Activated naive CD8-positive, alpha-beta T cell treated with anti-CD3 and anti-CD28 coated beads, Interleukin-2, amount 10 ng/mL, durations not matched to agents 7 days and 5 days (primary cell): ENCODE measurements around the gene POP7. TPM values are rescaled to one million over a fixed set of nuclear protein-coding genes. Genes with fewer than 3 reads are reported as not detected.
A peak's percentile ranks its signal among the peaks of the same experiment; 100 is the strongest.

Source experiments
- ATAC-seq: fragments of 150-1000 bp; cut with Tn5 transposase; one replicate; pipeline ENCODE4 v1.10.0; 2021; ENCODE audit warnings: low read depth, moderate library complexity
- POLR2A ChIA-PET: fragments of 350-600 bp; sonication (Branson Sonifier 250); formaldehyde crosslinking; loops from one replicate; lab custom pipeline; 2021; ENCODE audit warnings: antibody characterized with exemption; lab: Charles Lee
- DNase-seq: peaks from one replicate; pipeline ENCODE4 v3.0.0; 2021
- H3K27ac Mint-ChIP-seq: one replicate; pipeline ENCODE4 v1.8.0; 2022; ENCODE audit warnings: mild to moderate bottlenecking, mixed read lengths
- H3K27me3 Mint-ChIP-seq: one replicate; pipeline ENCODE4 v1.8.0; 2022; ENCODE audit warnings: mild to moderate bottlenecking, moderate library complexity, mixed read lengths
- H3K36me3 Mint-ChIP-seq: one replicate; pipeline ENCODE4 v1.8.0; 2021; ENCODE audit warnings: mild to moderate bottlenecking, mixed read lengths
- H3K4me1 Mint-ChIP-seq: one replicate; pipeline ENCODE4 v1.8.0; 2021; ENCODE audit warnings: mixed read lengths
- H3K4me3 Mint-ChIP-seq: one replicate; pipeline ENCODE4 v1.8.0; 2022; ENCODE audit warnings: mild to moderate bottlenecking, moderate library complexity, mixed read lengths
- H3K9me3 Mint-ChIP-seq: one replicate; pipeline ENCODE4 v1.8.0; 2021; ENCODE audit warnings: mixed read lengths
- total RNA-seq, 2 experiments: library from RNA; stranded (reverse); gene quantifications; one replicate each; pipeline ENCODE4 v1.2.3, GENCODE V29; 2021

The POP7 gene
- total RNA-seq, 2 experiments from 2014 or later, result 29.6 to 32.8 TPM

DNA sequence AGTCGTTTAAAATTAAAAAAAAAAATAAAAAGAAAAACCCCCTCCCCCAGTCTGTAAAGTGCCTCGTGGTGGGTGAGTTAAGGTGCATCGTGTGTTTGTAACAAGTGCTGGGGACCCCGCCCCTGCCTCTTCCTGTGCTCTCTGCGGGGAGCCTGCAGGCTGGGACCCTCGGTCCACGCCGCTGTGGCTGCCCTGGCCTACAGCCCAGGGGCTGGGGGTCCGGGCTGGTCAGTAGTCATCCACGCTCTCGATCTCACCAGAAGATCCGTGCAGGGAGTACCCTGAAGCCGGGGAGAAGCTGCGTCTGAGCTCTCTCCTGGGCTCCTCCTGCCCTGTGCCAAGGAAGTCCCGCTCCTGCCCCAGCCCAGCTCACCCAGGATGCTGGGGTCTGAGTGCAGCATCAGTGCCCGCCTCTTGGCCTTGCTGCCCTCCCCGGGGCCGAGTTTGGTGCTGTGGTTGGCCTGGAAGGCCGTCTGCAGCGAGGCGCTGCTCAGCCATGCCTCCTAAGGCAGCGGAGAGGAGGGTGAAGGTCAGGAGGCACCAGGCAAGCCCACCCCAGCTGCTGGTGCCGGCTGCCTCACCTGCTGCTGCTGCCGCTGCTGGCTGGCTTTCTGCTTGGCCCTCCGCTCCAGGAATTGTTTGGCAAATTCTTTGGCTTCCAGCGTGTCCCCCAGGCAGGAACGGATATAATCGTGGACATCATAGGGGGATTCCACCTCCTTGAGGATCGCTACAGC lies 24.3 kb upstream of the POP7 start:
- Mint-ChIP-seq H3K9me3 (no peaks in the 10 kb centered on the region), H3K36me3 (peaks cover 14% of the 10 kb centered on the region), H3K27ac (no peak overlapping the region), H3K4me1 (peaks cover 5% of the 10 kb centered on the region), H3K4me3 (no peak overlapping the region), H3K27me3 (no peaks in the 10 kb centered on the region)
- POLR2A ChIA-PET, result interaction anchor here (0.7 to 2.2 kb wide), 7 partner anchors 8 to 235 kb away, joined by 3 to 20 read pairs (median 6); partner anchors contain the start of gene POP7
- ATAC-seq (no peak), DNase-seq (peak; percentile 35)

DNA sequence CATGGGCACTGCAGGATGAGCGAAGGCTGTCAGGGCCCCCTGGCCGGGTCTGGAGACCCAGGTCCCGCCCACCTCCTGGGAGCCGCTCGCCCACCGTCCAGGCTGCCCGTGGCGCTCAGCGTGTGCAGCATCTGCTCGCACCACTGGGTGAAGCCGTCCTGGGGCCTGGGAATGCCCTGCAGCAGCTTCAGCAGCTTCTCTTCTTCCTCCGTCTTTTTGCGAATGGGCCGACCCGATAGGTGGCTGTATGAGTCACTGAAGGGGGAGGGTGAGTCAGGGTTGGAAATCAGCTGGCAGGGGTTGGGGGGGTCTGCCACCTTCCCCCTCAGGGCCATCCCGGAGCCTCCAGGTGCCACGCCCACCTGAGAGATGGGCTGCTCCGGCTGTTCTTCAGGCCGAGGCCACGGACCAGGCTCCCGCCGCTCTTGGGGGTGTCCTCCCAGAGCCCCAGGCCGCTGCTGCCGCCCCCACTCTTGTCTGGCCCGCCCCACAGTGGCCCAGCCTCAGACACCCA lies 23.6 kb upstream of the POP7 start:
- POLR2A ChIA-PET, result interaction anchor here (0.8 to 2.0 kb wide), 4 partner anchors 9 to 96 kb away, joined by 3 to 6 read pairs (median 5); partner anchors contain the start of genes FBXO24 and LRCH4
- peaks cover 10% of the 10 kb centered on the region for H3K36me3 Mint-ChIP-seq
- H3K27me3 Mint-ChIP-seq, result no peaks in the 10 kb centered on the region
- DNase-seq, result peak; percentile 34
- H3K4me3 Mint-ChIP-seq, result no peak overlapping the region
- peaks cover 4% of the 10 kb centered on the region for H3K4me1 Mint-ChIP-seq
- no peaks in the 10 kb centered on the region for H3K9me3 Mint-ChIP-seq
- H3K27ac Mint-ChIP-seq, result no peak overlapping the region
- no peak for ATAC-seq

DNA sequence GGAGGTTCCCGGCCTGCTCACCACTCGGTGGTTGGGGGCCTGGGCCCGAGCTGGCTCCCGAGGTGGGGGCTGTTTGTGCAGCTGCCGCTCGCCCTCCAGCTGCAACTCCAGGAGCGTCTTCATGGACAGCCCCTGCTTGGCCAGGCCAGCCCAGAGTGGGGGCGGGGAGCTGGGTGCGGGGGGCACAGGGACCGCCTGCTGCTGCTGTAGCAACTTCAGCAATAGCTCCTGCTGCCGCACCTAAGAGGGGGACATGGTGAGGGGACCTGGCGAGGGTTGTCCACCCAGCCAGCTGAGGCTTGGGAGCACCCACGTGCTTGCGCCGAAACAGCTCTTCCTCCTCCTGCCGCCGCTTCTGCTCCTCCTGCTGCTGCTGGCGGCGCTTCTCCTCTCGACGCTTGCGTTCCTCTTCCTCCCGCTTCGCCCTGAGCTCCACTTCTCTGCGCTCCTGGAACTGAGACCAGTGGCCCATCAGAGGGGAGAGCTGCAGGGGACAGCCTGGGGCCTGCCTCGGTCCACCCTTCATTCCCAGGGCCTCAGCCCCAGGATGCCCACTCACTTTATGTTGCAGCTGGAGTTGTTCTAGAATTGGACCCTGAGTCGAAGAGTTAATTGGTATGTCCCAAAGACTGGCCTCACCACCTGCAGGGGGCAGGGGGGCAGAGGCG lies 22.8 kb upstream of the POP7 start:
- Mint-ChIP-seq H3K4me3 (no peak overlapping the region), H3K27ac (peak overlapping the region; percentile 54), H3K36me3 (peaks cover 9% of the 10 kb centered on the region), H3K27me3 (no peaks in the 10 kb centered on the region), H3K9me3 (no peaks in the 10 kb centered on the region), H3K4me1 (peaks cover 4% of the 10 kb centered on the region)
- POLR2A ChIA-PET, result interaction anchor here (0.7 to 1.8 kb wide), 4 partner anchors 10 to 205 kb away, joined by 3 to 6 read pairs (median 4); partner anchors contain the start of genes FBXO24 and LRCH4
- DNase-seq (peak; percentile 29), ATAC-seq (no peak)

DNA sequence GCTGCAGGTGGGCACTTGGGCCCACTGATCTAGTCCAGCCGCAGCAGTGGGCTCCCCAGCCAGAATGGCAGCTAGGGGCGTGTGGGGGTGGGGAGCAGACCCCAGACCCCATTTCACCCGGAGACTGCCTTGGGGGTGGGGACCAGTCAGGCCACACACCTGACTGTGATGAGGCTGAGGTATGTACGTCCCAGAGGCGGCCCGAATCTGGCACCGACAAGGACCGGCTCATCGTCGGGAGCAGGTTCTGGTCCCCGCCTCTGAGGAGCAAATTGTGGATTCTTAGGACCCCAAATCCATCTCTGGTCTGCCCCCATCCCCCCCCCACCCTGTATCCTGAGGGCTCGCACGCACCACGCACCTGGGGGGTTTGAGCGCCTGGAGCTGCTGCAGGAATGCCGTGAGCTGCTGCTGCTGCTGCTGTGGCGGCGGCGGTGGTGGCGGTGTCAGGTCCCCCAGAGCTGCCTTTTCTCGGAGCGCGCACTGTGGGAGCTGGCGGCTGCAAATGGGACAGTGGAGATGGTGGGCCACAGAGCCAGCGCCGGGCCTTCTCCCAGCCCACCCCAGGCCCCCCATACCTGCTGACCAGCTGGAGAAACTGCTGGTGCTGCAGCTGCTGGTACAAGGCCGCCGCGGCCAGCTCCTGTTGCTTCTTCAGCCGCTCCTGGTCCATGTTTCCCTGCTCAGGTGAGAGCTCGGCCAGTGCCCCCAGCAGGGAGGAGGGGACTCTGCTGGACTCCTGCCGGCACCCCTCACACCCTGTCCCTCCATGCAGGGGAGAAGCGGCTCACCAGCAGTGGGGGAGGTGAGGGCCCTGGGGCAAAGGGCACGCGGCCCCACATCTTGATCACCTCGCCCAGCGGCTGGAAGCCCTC lies 22.0 kb upstream of the POP7 start:
- H3K4me1 Mint-ChIP-seq, result peaks cover 3% of the 10 kb centered on the region
- POLR2A ChIA-PET, result interaction anchor here (0.7 to 1.8 kb wide), 4 partner anchors 8 to 206 kb away, joined by 4 to 14 read pairs (median 5); partner anchors contain the start of genes FBXO24 and LRCH4
- ATAC-seq (no peak), DNase-seq (no peak)
- no peak overlapping the region for H3K27ac Mint-ChIP-seq
- H3K27me3 Mint-ChIP-seq, result no peaks in the 10 kb centered on the region
- no peak overlapping the region for H3K4me3 Mint-ChIP-seq
- H3K9me3 Mint-ChIP-seq, result no peaks in the 10 kb centered on the region
- peaks cover 5% of the 10 kb centered on the region for H3K36me3 Mint-ChIP-seq

DNA sequence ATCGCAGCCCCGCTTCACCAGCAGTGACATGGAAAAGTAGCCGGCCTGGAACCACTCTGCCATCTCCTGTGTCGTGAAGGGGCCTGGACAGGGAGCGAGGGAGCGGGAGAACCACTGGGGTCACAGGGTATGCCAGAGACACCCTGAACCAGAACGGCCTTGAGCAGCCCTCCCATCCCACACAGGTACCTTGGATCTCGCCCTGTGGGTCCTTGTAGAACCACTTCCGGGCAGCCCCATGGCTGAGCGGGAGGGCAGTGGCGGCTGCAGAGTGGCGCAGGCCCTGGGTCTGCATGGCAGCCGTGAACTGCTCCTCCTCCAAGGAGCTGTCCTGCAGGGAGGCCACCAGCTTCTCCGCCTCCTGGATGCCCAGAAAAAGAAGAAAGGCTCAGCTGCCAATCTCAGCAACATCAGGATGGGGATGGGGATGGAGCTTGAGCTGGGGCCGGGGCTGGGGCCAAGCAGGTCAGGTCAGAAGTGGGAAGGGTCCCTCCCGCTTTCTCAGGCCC lies 21.3 kb upstream of the POP7 start:
- POLR2A ChIA-PET, result interaction anchor here (1.6 kb wide), 1 partner anchor 9 kb away, joined by 14 read pairs; no protein-coding TSS in a partner anchor
- DNase-seq (no peak), ATAC-seq (no peak)
- no peaks in the 10 kb centered on the region for H3K9me3 Mint-ChIP-seq
- H3K4me1 Mint-ChIP-seq, result peaks cover 1% of the 10 kb centered on the region
- H3K27me3 Mint-ChIP-seq, result no peaks in the 10 kb centered on the region
- peaks cover 3% of the 10 kb centered on the region for H3K36me3 Mint-ChIP-seq
- no peak overlapping the region for H3K4me3 Mint-ChIP-seq
- no peak overlapping the region for H3K27ac Mint-ChIP-seq

DNA sequence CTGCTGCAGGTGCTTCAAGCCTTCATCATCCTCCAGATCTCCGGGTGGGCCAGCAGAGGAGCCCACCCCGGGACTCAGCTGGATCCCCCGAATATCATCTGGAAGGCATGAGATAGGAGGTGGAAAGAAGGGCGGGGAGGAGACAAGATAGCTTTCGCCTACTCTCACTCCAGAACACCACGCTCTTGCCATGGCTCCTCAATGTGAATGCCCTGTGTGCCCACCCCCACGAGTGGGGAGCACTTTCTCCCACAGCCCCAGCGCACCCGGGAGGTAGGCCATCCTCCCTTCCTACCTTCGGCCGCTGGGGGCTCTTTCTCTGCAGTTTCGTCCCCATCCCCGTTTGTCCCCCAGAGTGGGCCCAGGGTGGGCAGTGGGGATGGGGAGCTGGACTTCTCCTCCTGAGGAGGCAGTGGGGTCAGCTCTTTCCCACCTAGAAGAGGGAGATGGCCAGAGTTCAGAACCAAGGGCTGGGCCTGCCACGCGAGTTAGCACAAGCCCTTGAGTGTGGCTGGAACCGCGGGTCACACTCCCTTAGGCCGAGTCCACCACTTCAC lies 20.8 kb upstream of the POP7 start:
- no peak for DNase-seq
- H3K4me3 Mint-ChIP-seq, result no peak overlapping the region
- peaks cover 3% of the 10 kb centered on the region for H3K36me3 Mint-ChIP-seq
- no peaks in the 10 kb centered on the region for H3K27me3 Mint-ChIP-seq
- POLR2A ChIA-PET, result interaction anchor here (1.6 kb wide), 1 partner anchor 9 kb away, joined by 14 read pairs; no protein-coding TSS in a partner anchor
- ATAC-seq, result no peak
- no peaks in the 10 kb centered on the region for H3K9me3 Mint-ChIP-seq
- no peak overlapping the region for H3K27ac Mint-ChIP-seq
- H3K4me1 Mint-ChIP-seq, result peaks cover 3% of the 10 kb centered on the region

DNA sequence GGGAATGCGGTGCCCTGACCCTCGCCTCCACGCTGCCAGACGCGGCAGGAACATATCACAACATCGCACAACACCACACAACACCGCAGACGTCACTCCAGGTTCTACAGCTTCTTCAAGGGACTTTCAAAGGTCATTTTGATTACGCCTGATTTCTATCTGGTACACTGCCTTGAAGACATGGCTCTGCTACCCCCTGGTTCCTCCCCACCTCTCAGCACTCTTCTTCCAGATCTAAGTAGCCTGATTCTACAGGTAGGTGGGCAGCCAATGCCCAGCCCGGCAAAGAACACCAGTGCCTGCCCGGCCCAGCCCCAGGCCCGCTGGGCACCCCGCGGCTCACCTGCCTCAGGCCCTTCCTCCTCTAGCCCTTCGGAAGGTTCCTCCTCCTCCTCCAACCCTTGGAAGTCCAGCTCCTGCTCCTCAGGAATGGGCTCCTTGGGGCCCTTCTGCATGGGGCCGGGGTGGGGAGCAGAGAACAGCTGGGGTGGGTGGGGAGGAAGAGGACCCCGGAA lies 20.2 kb upstream of the POP7 start:
- Mint-ChIP-seq H3K4me1 (peaks cover 3% of the 10 kb centered on the region), H3K27me3 (no peaks in the 10 kb centered on the region), H3K9me3 (no peaks in the 10 kb centered on the region), H3K36me3 (peaks cover 3% of the 10 kb centered on the region), H3K4me3 (no peak overlapping the region), H3K27ac (no peak overlapping the region)
- DNase-seq (no peak), ATAC-seq (no peak)
- POLR2A ChIA-PET, result interaction anchor here (1.6 kb wide), 1 partner anchor 10 kb away, joined by 14 read pairs; no protein-coding TSS in a partner anchor

DNA sequence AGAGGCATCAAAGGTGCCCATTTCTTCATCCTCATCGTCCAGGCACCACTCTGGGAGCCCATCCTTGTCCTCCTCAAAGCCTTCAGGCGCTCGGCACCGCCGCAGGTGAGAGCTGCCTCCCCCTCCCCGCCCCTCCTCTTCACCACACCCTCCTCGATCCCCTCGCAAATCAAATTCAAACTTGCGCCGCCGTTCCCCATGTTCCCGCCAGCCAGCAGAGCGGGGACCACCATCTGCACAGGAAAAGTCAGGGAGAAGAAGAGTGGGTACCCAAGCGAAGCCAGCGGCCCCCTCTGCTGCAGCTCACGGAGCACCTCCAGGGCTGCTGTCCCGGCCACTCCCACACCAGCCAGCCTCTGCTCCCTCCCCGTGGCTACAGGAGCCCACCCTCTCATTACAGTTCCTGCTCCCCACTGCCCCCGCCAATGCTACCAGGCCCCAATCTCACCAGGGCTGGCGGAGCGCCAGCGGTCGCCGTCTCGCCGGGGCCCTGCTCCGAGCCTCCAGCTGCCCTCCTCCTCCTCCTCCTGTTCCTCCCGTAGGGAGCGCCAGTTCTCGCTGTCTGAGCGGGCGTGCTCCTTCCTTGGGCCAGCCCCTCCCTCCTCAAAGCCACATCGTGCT lies 19.6 kb upstream of the POP7 start:
- H3K27ac Mint-ChIP-seq, result no peak overlapping the region
- no peak for DNase-seq
- peaks cover 3% of the 10 kb centered on the region for H3K4me1 Mint-ChIP-seq
- H3K9me3 Mint-ChIP-seq, result no peaks in the 10 kb centered on the region
- H3K36me3 Mint-ChIP-seq, result peaks cover 3% of the 10 kb centered on the region
- H3K27me3 Mint-ChIP-seq, result no peaks in the 10 kb centered on the region
- no peak overlapping the region for H3K4me3 Mint-ChIP-seq
- ATAC-seq, result no peak
- POLR2A ChIA-PET, result no interaction called here

DNA sequence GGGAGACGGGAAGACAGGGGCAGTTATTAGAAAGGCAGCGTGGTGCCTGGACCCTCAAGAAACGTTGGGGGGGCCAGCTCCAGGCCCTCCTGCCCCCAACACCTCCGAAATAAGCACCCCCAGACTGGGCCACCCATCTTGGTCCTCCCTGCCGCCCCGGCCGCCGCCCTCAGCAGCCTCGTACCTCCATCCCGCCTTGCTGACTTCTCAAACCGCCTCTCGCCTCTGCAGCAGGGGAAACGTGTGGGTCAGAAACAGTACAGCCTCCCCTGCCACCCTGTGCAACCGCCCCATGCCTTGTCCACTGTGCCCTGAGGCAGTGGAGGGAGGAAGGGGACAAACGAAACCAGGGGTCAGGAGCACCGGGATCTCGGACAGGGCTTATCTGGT lies 19.1 kb upstream of the POP7 start:
- DNase-seq (no peak), ATAC-seq (no peak)
- Mint-ChIP-seq H3K36me3 (peaks cover 3% of the 10 kb centered on the region), H3K9me3 (no peaks in the 10 kb centered on the region), H3K4me1 (peaks cover 6% of the 10 kb centered on the region), H3K27me3 (no peaks in the 10 kb centered on the region), H3K4me3 (no peak overlapping the region), H3K27ac (peak overlapping the region; percentile 48)
- POLR2A ChIA-PET, result no interaction called here

DNA sequence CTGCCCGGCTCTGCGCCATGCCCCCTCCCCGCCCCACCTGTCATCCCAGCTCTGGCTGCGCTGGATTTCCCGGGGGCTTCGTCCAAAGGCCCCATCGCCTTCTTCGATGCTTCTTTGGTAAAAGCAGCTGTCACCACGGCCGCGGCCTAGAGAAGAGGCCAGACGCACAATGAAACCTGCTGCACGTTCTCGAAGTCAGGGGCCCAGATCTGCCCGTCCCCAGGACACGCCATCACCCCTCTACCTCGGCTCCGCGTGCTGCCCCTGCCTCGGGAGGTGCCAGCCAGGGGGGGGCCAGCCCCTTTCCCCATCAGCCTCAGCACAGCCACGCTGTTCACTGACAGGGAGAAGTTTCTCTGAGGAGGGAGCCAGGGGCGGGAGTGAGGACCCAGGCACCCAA lies 18.7 kb upstream of the POP7 start:
- H3K4me3 Mint-ChIP-seq, result no peak overlapping the region
- no peaks in the 10 kb centered on the region for H3K9me3 Mint-ChIP-seq
- no peak overlapping the region for H3K27ac Mint-ChIP-seq
- no peaks in the 10 kb centered on the region for H3K27me3 Mint-ChIP-seq
- ATAC-seq, result no peak
- POLR2A ChIA-PET, result no interaction called here
- DNase-seq, result no peak
- peaks cover 3% of the 10 kb centered on the region for H3K36me3 Mint-ChIP-seq
- H3K4me1 Mint-ChIP-seq, result peaks cover 10% of the 10 kb centered on the region

DNA sequence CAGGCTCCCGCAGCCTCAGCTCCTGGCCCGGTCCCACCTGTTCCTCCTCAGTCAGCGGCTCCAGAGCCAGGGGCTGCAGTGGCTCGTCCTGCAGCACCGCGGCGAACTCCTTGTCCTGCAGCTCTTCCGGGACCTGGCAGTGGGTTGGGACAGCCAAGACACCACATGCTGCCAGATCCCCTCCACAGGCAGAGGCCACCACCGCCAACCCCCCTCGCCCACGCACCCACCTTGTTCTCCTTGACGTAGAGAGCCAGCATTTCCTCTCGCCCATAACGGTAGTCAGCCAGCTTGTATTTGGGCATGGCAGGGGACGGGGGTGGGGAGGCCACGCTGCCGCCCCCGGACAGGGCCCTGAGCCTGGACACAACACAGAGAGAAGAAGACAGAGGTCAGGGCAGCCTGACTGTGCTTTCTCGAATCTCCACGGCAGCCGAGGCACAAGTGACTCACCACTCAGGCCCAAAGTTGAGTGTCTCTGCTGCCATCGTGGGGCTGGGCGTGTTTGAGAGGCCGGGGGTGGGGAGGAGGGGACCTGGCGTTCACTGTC lies 18.1 kb upstream of the POP7 start:
- no peak overlapping the region for H3K27ac Mint-ChIP-seq
- no peaks in the 10 kb centered on the region for H3K27me3 Mint-ChIP-seq
- peaks cover 3% of the 10 kb centered on the region for H3K36me3 Mint-ChIP-seq
- H3K4me3 Mint-ChIP-seq, result no peak overlapping the region
- POLR2A ChIA-PET, result no interaction called here
- DNase-seq (no peak), ATAC-seq (no peak)
- H3K9me3 Mint-ChIP-seq, result no peaks in the 10 kb centered on the region
- H3K4me1 Mint-ChIP-seq, result peaks cover 16% of the 10 kb centered on the region
